ENCODE measurements around the gene ATXN7L2.

- TF ChIP-seq CTCF (IDR thresholded peaks at IDR 0.05) (no peak), ZFX (IDR thresholded peaks at IDR 0.05; ENCODE audit: borderline replicate concordance) (no peak)
Observed at GRCh38 chr1:109482242-109482641, 1.5 kb upstream of the ATXN7L2 start.

All from 22Rv1 (cell line).